ENCODE data around the gene ARHGAP15. TPM values are rescaled to one million over a fixed set of nuclear protein-coding genes. Genes with fewer than 3 reads are reported as not detected.

The ARHGAP15 gene
- total RNA-seq, 4 donors from 2014 or later: 1.2 to 6.0 (median 3.4) TPM

- 69% methylated on average over 3 of the region's 3 CpGs for WGBS
- TF ChIP-seq EP300 (IDR thresholded peaks at IDR 0.05) (no peak), CTCF (IDR thresholded peaks at IDR 0.05) (no peak), POLR2A (IDR thresholded peaks at IDR 0.05) (no peak), POLR2AphosphoS5 (IDR thresholded peaks at IDR 0.05) (no peak)
- Histone ChIP-seq H3K27me3 (peaks cover 3% of the 10 kb centered on the region), H3K9me3 (no peaks in the 10 kb centered on the region), H3K4me1 (no peaks in the 10 kb centered on the region), H3K27ac (no peak overlapping the region), H3K36me3 (no peaks in the 10 kb centered on the region), H3K4me3 (no peak overlapping the region)
- DNase-seq (ENCODE audit: low spot score in 2 of 2): no peak
Measured at GRCh38 chr2:143158098-143158497, 28.9 kb downstream of the ARHGAP15 start.

- no peak for TF ChIP-seq POLR2AphosphoS5 (IDR thresholded peaks at IDR 0.05)
- TF ChIP-seq CTCF (IDR thresholded peaks at IDR 0.05): no peak
- TF ChIP-seq EP300 (IDR thresholded peaks at IDR 0.05): no peak
- no peak for TF ChIP-seq POLR2A (IDR thresholded peaks at IDR 0.05)
- DNase-seq (ENCODE audit: low spot score in 2 of 2): no peak
- Histone ChIP-seq H3K4me3 (no peak overlapping the region), H3K27me3 (peaks cover 3% of the 10 kb centered on the region), H3K4me1 (no peaks in the 10 kb centered on the region), H3K36me3 (no peaks in the 10 kb centered on the region), H3K27ac (no peak overlapping the region), H3K9me3 (no peaks in the 10 kb centered on the region)
- WGBS: 67% methylated on average over 10 of the region's 10 CpGs
Measured at GRCh38 chr2:143158551-143159485, 29.6 kb downstream of the ARHGAP15 start.

GRCh38 chr2:143159486-143159840, 30.2 kb downstream of the ARHGAP15 start:
- no peaks in the 10 kb centered on the region for H3K9me3 ChIP-seq
- H3K4me1 ChIP-seq: no peaks in the 10 kb centered on the region
- H3K36me3 ChIP-seq: no peaks in the 10 kb centered on the region
- TF ChIP-seq POLR2A (IDR thresholded peaks at IDR 0.05): no peak
- no peak for TF ChIP-seq CTCF (IDR thresholded peaks at IDR 0.05)
- no peak for TF ChIP-seq EP300 (IDR thresholded peaks at IDR 0.05)
- no peak for TF ChIP-seq POLR2AphosphoS5 (IDR thresholded peaks at IDR 0.05)
- WGBS: 80% methylated on average over 2 of the region's 2 CpGs
- DNase-seq (ENCODE audit: low spot score in 2 of 2): no peak
- H3K4me3 ChIP-seq: no peak overlapping the region
- no peaks in the 10 kb centered on the region for H3K27me3 ChIP-seq
- no peak overlapping the region for H3K27ac ChIP-seq

- WGBS: 72% methylated on average over 8 of the region's 8 CpGs
- Histone ChIP-seq H3K27me3 (no peaks in the 10 kb centered on the region), H3K9me3 (no peaks in the 10 kb centered on the region), H3K4me1 (no peaks in the 10 kb centered on the region), H3K36me3 (no peaks in the 10 kb centered on the region), H3K27ac (no peak overlapping the region), H3K4me3 (no peak overlapping the region)
- no peak for TF ChIP-seq CTCF (IDR thresholded peaks at IDR 0.05)
- no peak for TF ChIP-seq POLR2AphosphoS5 (IDR thresholded peaks at IDR 0.05)
- no peak for TF ChIP-seq POLR2A (IDR thresholded peaks at IDR 0.05)
- no peak for TF ChIP-seq EP300 (IDR thresholded peaks at IDR 0.05)
- no peak for DNase-seq (ENCODE audit: low spot score in 2 of 2)
Measured at GRCh38 chr2:143160732-143161707, 31.8 kb downstream of the ARHGAP15 start.

Data from suprapubic skin (tissue), 4 donors.